Esophagus squamous epithelium (tissue), 5 donors: ENCODE measurements around the gene FES. TPM values are rescaled to one million over a fixed set of nuclear protein-coding genes. Genes with fewer than 3 reads are reported as not detected.

Source experiments
- DNase-seq: peaks from one replicate; lab custom pipeline; 2025; lab: John Stamatoyannopoulos, UW
- H3K27ac ChIP-seq, 4 donors: fragments of 200-600 bp; sonication (generic); one replicate each; pipeline ENCODE4 v1.5.1; 2016 to 2019; ENCODE audit warnings: mild to moderate bottlenecking in 1 of 4
- H3K27me3 ChIP-seq, 4 donors: fragments of 200-600 bp; sonication (generic); 1 replicate in 3 of 4; 2 replicates in 1 of 4; pipeline versions ENCODE4 v1.5.1 to v1.6.0; 2017 to 2021; ENCODE audit warnings: antibody characterized with exemption in 1 of 4
- H3K36me3 ChIP-seq, 3 donors: fragments of 200-600 bp; sonication (generic); one replicate each; pipeline ENCODE4 v1.5.1; 2016 to 2019
- H3K4me1 ChIP-seq, 3 donors: fragments of 200-600 bp; sonication (generic); one replicate each; pipeline ENCODE4 v1.5.1; 2017 to 2019
- H3K4me3 ChIP-seq, 4 donors: fragments of 200-600 bp; sonication (generic); 1 replicate in 3 of 4; 2 replicates in 1 of 4; pipeline ENCODE4 v1.5.1; 2016 to 2019; ENCODE audit warnings: mild to moderate bottlenecking in 2 of 4, moderate library complexity in 1 of 4
- H3K9me3 ChIP-seq, 3 donors: fragments of 200-600 bp; sonication (generic); one replicate each; pipeline ENCODE4 v1.5.1; 2016 to 2019
- CTCF ChIP-seq, 6 experiments: fragments of 450-650 bp in 4 of 6; fragments of 200-600 bp in 2 of 6; sonication (generic) in 2 of 6; IDR thresholded peaks; one replicate each; pipeline ENCODE4 v1.5.1; 2016 to 2019; ENCODE audit warnings: antibody characterized with exemption in 6 of 6, mild to moderate bottlenecking in 4 of 6, moderate library complexity in 4 of 6
- POLR2A ChIP-seq, 4 donors: fragments of 450-650 bp; IDR thresholded peaks; one replicate each; pipeline ENCODE4 v1.6.1; 2017; ENCODE audit warnings: antibody characterized with exemption in 4 of 4, mild to moderate bottlenecking in 4 of 4, moderate library complexity in 3 of 4
- WGBS, 2 donors: methylation state at CpG; one replicate each; pipeline ENCODE4 v1.1.5; 2018; 5-methylcytosine and 5-hydroxymethylcytosine counted together
- intact Hi-C: fragments of 100-400 bp; cut with DNase I; formaldehyde crosslinking; loops from one replicate; pipeline ENCODE4 v1.15.0; 2022
- total RNA-seq, 4 donors: library from RNA; depleted of rRNA; stranded (reverse); fragments of >200 nt; gene quantifications; one replicate each; pipeline ENCODE4 v1.1.0, GENCODE V29; 2016
- donor health status: DM: yes; HTN: yes; CAD: no.

FES gene
- total RNA-seq, 4 donors from 2014 or later = 1.8 to 13.4 (median 9.7) TPM

GRCh38 chr15:90881181-90881977 lies 2.9 kb upstream of the FES start:
- no peak for DNase-seq
- Histone ChIP-seq H3K36me3 (peaks cover 38 to 66% (median 42%) of the 10 kb centered on the region in 3 donors), H3K9me3 (no peaks in the 10 kb centered on the region), H3K4me3 (no peak overlapping the region), H3K4me1 (peaks cover 28 to 37% (median 34%) of the 10 kb centered on the region in 3 donors), H3K27me3 (no peaks in the 10 kb centered on the region), H3K27ac (no peak overlapping the region)
- no peak for TF ChIP-seq POLR2A (IDR thresholded peaks at IDR 0.05)
- TF ChIP-seq CTCF (IDR thresholded peaks at IDR 0.05) = no peak
- intact Hi-C loops = loop anchor here (10.0 kb wide), 1 partner anchor 167 kb away; the partner anchor contains the start of gene BLM
- WGBS, 2 donors = 66 to 89% methylated on average over 3 to 6 of the region's 35 CpGs

GRCh38 chr15:90881978-90882721 lies 2.2 kb upstream of the FES start:
- Histone ChIP-seq H3K4me1 (peaks cover 29 to 43% (median 37%) of the 10 kb centered on the region in 3 donors), H3K4me3 (no peak overlapping the region), H3K27me3 (no peaks in the 10 kb centered on the region), H3K9me3 (no peaks in the 10 kb centered on the region), H3K36me3 (peaks cover 31 to 65% (median 34%) of the 10 kb centered on the region in 3 donors), H3K27ac (peak overlapping the region in 1 of 4 donors; percentile 1)
- TF ChIP-seq POLR2A (IDR thresholded peaks at IDR 0.05) = no peak
- TF ChIP-seq CTCF (IDR thresholded peaks at IDR 0.05) = no peak
- WGBS, 2 donors = 83 to 100% methylated on average over 4 to 8 of the region's 19 CpGs
- intact Hi-C loops = loop anchor here (10.0 kb wide), 1 partner anchor 167 kb away; the partner anchor contains the start of gene BLM
- DNase-seq = no peak

GRCh38 chr15:90882781-90883525 lies 1.4 kb upstream of the FES start:
- Histone ChIP-seq H3K4me1 (peaks cover 29 to 43% (median 37%) of the 10 kb centered on the region in 3 donors), H3K36me3 (peaks cover 23 to 60% (median 29%) of the 10 kb centered on the region in 3 donors), H3K4me3 (peak overlapping the region in 2 of 4 donors; percentile 56 to 71), H3K9me3 (no peaks in the 10 kb centered on the region), H3K27ac (peak overlapping the region; percentile 77 to 94 (median 92)), H3K27me3 (no peaks in the 10 kb centered on the region)
- DNase-seq = no peak
- 46 to 60% methylated on average over 5 to 9 of the region's 13 CpGs for WGBS, 2 donors
- intact Hi-C loops = loop anchor here (10.0 kb wide), 1 partner anchor 168 kb away; the partner anchor contains the start of gene BLM
- TF ChIP-seq POLR2A (IDR thresholded peaks at IDR 0.05) (no peak), CTCF (IDR thresholded peaks at IDR 0.05) (no peak)

GRCh38 chr15:90883526-90883975 lies 753 bp upstream of the FES start:
- Histone ChIP-seq H3K9me3 (no peaks in the 10 kb centered on the region), H3K27me3 (no peaks in the 10 kb centered on the region), H3K27ac (peak overlapping the region; percentile 77 to 94 (median 92)), H3K4me1 (peaks cover 29 to 43% (median 37%) of the 10 kb centered on the region in 3 donors), H3K36me3 (peaks cover 18 to 54% (median 26%) of the 10 kb centered on the region in 3 donors), H3K4me3 (peak overlapping the region; percentile 37 to 71 (median 58))
- DNase-seq = no peak
- TF ChIP-seq POLR2A (IDR thresholded peaks at IDR 0.05) (no peak), CTCF (IDR thresholded peaks at IDR 0.05) (no peak)
- WGBS, 2 donors = 67% methylated on average over 1 of the region's 7 CpGs; no CpG with 5 or more reads in 1 of the 2 donors
- intact Hi-C loops = loop anchor here (10.0 kb wide), 1 partner anchor 169 kb away; the partner anchor contains the start of gene BLM
